Left renal pelvis (tissue), 4 donors: ENCODE measurements around the gene ACACA. TPM values are rescaled to one million over a fixed set of nuclear protein-coding genes. Genes with fewer than 3 reads are reported as not detected.

Experiments used
- DNase-seq, 4 donors: peaks; one replicate each; pipeline ENCODE4 v3.0.0-alpha.2; 2013; ENCODE audit warnings: low read depth in 4 of 4, low spot score in 3 of 4
- polyA plus RNA-seq, 4 donors: library from polyadenylated mRNA; unstranded; fragments of 120-200 nt; gene quantifications; one replicate each; pipeline ENCODE4 v1.2.1, GENCODE V29; 2013; ENCODE audit not compliant: insufficient read length in 4 of 4

Gene ACACA
- polyA plus RNA-seq, 4 donors = 37.4 to 46.2 (median 42.6) TPM

DNA sequence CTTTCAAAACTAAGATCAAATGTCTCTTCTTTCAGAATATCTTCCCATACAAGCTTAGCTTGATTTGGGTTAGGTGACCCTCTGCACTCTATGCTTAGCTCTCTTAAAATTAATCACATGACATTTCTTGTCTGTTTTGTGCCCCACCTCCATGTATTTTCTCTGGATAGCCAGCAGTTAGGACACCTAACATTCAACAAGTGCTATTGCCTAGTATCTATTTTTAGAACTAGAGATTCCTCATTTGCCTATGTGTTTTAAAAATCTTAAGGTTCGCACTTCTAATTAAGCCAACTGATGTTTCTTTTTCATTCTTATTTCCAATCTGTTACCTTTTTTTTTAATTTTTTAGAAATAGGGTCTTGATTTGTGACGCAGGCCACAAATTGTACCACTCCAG lies 160.6 kb downstream of the ACACA start:
- no peak for DNase-seq

GRCh38 chr17:37240381-37240780 lies 166.3 kb downstream of the ACACA start:
- DNase-seq = no peak

- no peak for DNase-seq
Measured at GRCh38 chr17:37239690-37240334, 166.8 kb downstream of the ACACA start.

DNA sequence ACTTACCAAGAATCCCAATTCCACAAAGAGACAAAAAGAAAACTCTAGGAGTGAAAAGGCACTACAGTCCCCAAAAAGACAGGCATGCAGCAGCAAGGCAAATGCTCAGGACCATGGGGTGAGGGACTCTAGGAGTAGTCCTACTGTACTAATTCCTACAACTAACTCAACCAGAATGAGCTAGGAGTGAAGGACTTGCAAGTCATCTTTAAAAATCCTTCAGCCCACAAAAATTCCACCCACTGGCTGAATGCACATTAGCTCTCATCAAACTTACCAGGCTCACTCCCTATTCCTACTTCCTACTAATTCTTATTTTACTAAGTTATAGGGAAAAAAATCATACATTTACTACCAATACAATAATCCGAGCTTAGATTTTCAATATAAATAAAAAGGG lies 172.5 kb downstream of the ACACA start:
- DNase-seq = no peak

- DNase-seq = peak in 2 of 4 donors; percentile 21 to 32
Measured at GRCh38 chr17:37233036-37233435, 173.6 kb downstream of the ACACA start.

- no peak for DNase-seq
Measured at GRCh38 chr17:37231887-37232286, 174.7 kb downstream of the ACACA start.

DNA sequence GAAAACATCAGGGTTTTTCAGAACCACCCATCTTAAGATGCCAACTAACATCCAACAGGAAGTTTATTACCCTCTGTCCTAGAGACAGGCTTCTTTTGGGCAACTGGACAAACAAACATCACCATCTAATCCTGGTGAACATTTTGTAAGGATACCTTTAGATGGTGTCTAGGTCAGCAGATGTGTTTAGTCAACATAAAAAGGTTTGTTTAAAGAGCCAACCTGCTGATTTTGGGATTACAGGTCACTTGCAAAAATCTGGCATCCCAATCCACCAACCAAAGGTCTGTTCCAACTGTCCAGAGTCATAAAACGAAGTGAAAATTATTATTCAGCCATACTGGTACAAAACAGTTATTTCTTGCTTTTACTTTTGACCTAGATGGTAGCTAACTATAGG lies 176.0 kb downstream of the ACACA start:
- DNase-seq = no peak

DNA sequence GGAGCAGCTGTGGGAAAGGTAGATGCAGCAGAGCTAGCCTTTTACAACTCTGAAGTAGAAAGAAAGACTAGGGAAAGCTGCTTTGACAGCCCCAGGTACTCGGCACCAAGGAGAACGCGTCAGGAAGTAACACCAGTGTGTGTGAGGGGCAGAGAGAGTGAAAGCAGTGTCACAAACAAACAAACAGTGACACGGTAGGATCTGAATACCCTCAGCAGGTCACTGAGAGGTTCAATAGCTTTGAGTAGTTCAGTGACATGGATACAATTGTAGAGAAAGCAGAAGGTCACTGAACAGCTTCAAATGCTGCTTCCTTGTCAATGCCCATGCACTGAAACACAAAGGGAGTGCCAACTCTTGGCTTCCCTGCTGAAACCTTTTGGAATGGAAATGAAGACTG lies 181.2 kb downstream of the ACACA start:
- DNase-seq = no peak

DNA sequence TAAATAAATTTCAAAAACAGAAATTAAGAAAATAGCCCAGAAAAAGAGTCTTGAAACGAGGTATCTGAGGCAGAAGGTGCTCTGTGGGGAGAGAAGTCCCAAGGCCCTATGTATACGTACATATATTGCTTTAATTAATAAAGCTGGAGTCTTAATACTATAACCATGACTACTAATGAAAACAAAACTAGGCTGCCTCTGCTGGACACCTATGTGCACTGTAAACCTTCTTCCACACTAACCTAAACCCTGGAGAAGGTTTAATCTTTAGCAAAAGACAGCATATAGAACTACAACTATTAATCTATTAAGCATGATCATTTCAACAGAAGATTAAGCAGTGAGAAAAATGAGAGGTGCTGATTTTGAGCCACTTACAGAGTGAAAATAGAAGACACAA lies 184.8 kb downstream of the ACACA start:
- no peak for DNase-seq

DNA sequence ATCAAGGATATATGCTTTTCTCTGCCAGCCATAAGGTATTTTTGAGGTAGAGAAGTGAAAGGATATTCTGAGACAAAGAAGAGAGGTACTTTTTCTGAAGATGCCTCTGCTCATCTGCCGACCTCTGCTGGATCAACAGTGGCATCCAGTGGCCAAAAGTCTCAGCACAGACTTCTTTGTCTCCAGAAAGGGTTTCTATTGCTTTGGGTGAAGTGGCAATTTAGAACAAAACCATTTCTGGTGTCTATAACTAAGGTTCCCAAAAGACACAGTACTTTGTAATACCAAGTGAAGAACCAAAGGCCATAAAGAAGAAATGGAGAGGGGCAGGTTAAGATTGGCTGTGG lies 186.1 kb downstream of the ACACA start:
- DNase-seq = no peak

DNA sequence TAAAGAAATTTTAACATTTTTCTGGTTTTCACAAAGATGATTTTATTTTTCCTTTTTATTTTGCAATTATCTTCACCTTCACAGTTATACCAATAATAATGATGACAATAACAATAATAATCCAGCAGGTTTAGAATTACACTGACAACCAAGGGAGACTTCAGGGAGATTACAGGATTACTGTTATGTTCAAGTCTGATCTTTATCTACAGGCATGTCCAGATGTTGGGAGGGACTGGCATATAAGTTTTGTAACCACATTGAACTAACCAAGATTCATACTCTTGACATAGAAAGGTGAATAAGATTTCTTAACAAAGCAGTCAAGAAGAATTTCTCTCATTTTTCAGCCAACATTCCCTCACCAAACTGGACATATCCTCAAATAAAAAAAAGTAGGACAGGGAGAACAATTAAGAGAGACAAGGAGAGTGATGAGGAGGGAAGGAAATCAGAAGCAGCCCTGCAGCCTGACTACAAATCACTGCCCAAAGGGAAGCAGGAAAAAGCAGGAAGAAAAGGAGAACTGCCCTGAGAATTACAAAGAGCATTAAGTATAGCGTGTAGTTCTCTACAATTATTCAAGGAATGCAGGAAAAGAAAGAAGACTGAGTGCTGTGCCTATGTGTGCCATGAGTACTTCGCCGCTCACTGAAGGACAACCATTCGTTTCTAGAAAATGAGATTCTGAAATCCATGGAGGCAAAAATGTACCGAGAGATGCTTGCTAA lies 186.6 kb downstream of the ACACA start:
- DNase-seq = no peak

GRCh38 chr17:37218849-37219248 lies 187.8 kb downstream of the ACACA start:
- no peak for DNase-seq

GRCh38 chr17:37214416-37214815 lies 192.2 kb downstream of the ACACA start:
- no peak for DNase-seq

GRCh38 chr17:37213927-37214326 lies 192.7 kb downstream of the ACACA start:
- DNase-seq = no peak

DNA sequence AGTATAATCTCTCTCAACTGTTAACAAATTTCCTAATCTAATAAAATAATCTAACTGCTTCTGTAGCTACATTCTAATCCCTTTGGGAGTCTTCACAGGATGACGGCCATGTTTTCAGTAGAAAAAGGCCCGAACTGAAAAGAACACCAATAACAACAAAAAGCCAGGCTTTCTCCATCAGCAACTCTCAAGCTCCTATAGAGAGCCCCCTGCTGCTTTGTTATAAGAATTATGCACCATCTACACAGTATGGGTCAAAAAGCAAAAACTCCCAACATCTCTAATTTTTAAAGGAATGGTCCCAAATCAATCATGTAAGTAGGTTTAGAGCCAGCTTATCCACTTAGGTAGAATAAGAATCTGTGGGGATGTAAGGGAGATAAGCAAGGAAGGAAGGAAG lies 194.5 kb downstream of the ACACA start:
- no peak for DNase-seq

- DNase-seq = no peak
Measured at GRCh38 chr17:37211136-37211535, 195.5 kb downstream of the ACACA start.

GRCh38 chr17:37207103-37207502 lies 199.5 kb downstream of the ACACA start:
- DNase-seq = no peak

- no peak for DNase-seq
Measured at GRCh38 chr17:37206299-37206698, 200.3 kb downstream of the ACACA start.

DNA sequence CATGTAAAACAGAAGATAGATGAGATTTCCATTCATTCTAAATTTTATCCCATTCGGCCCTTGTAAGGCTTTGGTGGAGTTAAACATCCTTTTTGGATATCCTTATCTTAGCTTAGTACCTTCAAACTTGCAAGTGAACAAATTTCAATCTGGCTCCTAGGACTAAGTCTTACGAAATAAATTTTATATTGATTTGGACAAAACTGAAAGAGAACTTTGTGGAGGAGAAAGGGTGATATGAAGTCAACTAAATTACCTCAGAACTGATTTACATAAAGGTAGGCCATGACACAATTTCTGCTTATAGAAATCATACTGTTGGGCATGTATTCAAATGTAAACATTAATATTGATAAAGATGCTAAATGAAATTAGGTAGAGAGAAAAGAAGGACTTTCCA lies 206.1 kb downstream of the ACACA start:
- no peak for DNase-seq

DNA sequence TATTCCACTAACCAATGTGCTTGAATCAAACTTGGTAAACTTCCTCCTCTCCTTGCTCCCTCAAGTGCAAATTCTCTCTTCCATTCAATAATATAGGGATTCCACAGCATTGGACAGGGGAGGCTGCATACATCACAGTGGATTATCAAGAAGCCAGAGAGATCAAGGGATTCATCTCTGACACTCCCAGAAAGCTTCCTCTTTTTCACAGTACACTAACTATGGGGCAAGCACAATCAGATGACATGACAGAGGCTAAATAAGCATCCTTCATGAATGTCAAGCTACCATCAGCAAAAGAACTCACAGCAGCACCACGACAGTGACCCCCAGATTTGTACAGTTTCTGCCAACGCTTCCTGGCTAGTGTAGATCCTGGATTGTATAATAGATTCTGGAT lies 209.3 kb downstream of the ACACA start:
- no peak for DNase-seq

DNA sequence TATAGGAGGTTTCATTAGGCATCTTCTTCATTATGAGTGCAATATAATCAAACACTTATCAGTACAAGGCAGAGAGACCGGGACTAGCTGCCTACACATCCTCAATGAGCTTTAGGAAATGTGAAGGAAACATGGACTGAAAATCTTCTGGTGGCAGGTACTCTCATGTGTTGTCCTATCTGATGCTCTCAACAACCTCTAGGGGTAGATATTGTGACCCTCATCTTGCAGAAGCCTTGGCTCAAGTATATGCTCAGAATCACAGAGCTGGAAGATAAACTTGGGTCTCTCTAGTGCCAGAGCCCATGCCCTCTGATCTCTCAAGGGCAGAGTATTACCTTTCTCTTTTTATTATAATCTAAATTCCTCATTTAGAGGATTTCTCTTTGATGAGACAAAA lies 212.4 kb downstream of the ACACA start:
- DNase-seq = no peak

DNA sequence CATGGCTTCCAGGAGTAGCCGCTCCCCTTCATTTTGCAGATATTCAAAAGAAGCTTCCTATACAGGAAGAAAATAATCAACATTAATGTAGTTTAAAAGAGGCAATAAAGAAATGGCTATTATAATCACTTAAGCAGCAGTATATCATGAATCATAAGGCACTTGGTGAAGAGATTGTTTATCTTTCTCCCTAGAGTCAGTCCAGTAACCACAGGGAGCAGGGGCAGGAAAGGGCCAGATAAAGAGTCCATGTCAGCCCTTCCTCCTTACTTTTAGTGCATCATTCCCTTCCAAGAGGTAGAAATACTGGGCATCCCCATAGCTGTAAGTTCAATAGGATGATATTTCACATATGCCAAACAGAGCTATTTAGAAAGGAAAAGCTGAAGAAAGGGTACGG lies 215.4 kb downstream of the ACACA start:
- DNase-seq = no peak

DNA sequence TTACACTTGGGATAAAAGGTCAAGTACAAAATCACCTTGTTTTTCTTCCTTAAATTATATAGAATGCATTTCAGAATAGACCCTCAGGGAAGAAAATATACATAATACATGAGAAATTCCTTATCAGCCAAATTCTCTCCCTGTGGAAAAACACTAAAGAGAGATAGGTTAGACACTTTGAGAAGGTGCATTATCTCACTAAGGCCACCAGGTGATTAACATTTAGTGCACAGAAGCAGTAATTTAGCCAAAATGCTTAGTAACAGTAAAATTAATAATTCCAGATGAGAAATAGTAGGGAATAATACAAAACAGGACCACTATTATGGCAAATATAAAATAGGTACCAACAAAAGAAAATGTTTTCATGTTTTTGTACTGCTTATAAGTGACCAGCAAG lies 216.1 kb downstream of the ACACA start:
- no peak for DNase-seq
